Cardiac atrium fibroblast (primary cell): ENCODE data around the gene ANXA5. TPM values are rescaled to one million over a fixed set of nuclear protein-coding genes. Genes with fewer than 3 reads are reported as not detected.

ENCODE experiments used
- total RNA-seq: library from RNA; depleted of rRNA; stranded (reverse); fragments of >200 nt; gene quantifications from 2 replicates; pipeline ENCODE4 v1.2.3, GENCODE V29; 2015

ANXA5 gene
- total RNA-seq = 1,177 and 1,241 TPM in 2 replicates

GRCh38 chr4:121696581-121697461 is at the start of gene ANXA5:
Gene ANXA5 (minus strand): TSS chr4:121696980. CDS start chr4:121696589, 391 bp downstream.

Other genes with a start within 250 kb of the ANXA5 start
- gene SMIM43, start 68.2 kb upstream of the ANXA5 start, total RNA-seq = 1.1 and 2.1 TPM in 2 replicates
- 27.6 and 33.5 TPM in 2 replicates for gene EXOSC9, start 104.3 kb upstream of the ANXA5 start, total RNA-seq
- 16.8 and 23.0 TPM in 2 replicates for gene CCNA2, start 126.9 kb upstream of the ANXA5 start, total RNA-seq
- 12.1 and 12.5 TPM in 2 replicates for gene BBS7, start 173.5 kb upstream of the ANXA5 start, total RNA-seq